Activated T-helper 17 cell treated with anti-CD3 and anti-CD28 coated beads, Interleukin-2, amount 50 U/mL, for 72 hours (primary cell): ENCODE measurements around the gene RSPH3. TPM values are rescaled to one million over a fixed set of nuclear protein-coding genes. Genes with fewer than 3 reads are reported as not detected.

Experiments used
- ATAC-seq: fragments of 150-1000 bp; cut with Tn5 transposase; replicated peaks from 2 replicates; pipeline ENCODE4 v1.10.0; 2021; ENCODE audit warnings: mild to moderate bottlenecking, moderate library complexity
- H3K27ac Mint-ChIP-seq: one replicate; pipeline ENCODE4 v1.8.0; 2022; ENCODE audit warnings: mixed read lengths
- H3K27me3 Mint-ChIP-seq: one replicate; pipeline ENCODE4 v1.8.0; 2022; ENCODE audit warnings: mixed read lengths
- H3K36me3 Mint-ChIP-seq: one replicate; pipeline ENCODE4 v1.8.0; 2022; ENCODE audit warnings: low read depth, mild to moderate bottlenecking, mixed read lengths
- H3K4me1 Mint-ChIP-seq: one replicate; pipeline ENCODE4 v1.8.0; 2022; ENCODE audit warnings: mixed read lengths
- H3K4me3 Mint-ChIP-seq: one replicate; pipeline ENCODE4 v1.8.0; 2022; ENCODE audit warnings: mild to moderate bottlenecking, mixed read lengths
- H3K9me3 Mint-ChIP-seq: one replicate; pipeline ENCODE4 v1.8.0; 2022; ENCODE audit warnings: mixed read lengths
- total RNA-seq, 2 donors: library from RNA; stranded (reverse); gene quantifications; one replicate each; pipeline ENCODE4 v1.2.3, GENCODE V29; 2022

The RSPH3 gene
- total RNA-seq, 2 donors from 2014 or later: 2.4 to 15.9 TPM

DNA sequence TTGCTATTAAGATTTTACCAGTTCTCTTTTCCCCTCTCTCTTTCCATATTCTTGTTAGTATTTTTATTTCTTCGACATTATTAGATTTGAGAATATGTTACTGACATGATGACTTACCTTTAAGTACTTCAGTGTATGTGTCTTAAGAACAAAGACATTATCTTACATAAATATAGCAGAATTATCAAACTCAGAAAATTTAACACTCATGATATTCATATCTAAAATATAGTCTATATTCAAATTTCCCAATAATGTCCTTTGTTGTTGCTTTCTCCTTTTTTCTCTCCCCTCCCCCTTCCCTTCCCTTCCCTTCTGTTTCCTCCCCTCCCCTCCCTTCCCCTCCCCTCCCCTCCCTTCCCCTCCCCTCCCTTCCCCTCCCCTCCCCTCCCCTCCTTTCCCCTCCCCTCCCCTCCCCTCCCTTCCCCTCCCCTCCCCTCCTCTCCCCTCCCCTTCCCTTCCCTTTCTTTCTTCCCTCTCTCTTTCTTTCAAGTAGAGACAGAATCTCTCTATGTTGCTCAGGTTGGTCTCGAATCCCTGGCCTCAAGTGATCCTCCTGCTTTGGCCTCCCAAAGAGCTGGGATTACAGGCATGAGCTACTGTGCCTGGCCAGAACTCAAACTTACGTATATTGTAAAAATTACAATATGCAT lies 56.5 kb downstream of the RSPH3 start:
- ATAC-seq: no peak
- Mint-ChIP-seq H3K36me3 (no peaks in the 10 kb centered on the region), H3K9me3 (no peaks in the 10 kb centered on the region), H3K27me3 (peaks cover 7% of the 10 kb centered on the region), H3K4me3 (no peak overlapping the region), H3K4me1 (peaks cover 5% of the 10 kb centered on the region), H3K27ac (no peak overlapping the region)

DNA sequence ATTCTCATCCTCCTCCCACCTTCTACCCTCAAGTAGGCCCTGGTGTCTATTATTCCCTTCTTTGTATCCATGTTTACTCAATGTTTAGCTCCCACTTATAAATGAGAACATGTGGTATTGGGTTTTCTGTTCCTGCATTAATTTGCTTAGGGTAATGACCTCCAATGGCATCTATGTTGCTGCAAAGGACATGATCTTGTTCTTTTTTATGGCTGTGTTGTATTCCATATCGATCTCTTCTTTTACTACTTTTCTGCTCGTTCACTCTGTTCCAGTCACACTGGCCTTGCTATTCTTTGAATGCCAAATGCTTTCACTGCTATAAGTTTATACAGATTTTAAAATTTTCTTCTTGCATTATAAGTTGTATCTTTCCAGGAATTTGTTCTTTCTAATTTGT lies 57.7 kb downstream of the RSPH3 start:
- no peaks in the 10 kb centered on the region for H3K9me3 Mint-ChIP-seq
- H3K27me3 Mint-ChIP-seq: peaks cover 7% of the 10 kb centered on the region
- H3K4me3 Mint-ChIP-seq: no peak overlapping the region
- no peak for ATAC-seq
- H3K27ac Mint-ChIP-seq: no peak overlapping the region
- no peaks in the 10 kb centered on the region for H3K36me3 Mint-ChIP-seq
- H3K4me1 Mint-ChIP-seq: peaks cover 5% of the 10 kb centered on the region

DNA sequence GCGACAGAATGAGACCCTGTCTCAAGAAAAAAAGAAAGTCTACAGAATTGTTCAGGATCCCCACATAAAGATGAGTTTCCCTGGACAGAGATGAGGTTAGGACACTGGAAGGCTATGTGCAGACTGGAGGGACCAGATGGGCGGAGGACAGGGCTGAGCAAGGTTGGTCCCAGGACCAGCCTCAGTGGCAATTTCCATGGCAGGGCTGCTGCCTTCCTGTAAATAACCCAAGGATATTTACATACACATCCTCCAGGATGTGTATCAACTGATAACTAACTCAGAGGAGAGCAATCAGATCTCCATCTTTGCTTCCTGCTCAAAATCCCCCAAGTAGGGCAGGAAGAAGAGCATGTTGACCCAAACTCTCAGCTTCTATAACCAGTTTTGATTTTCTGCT lies 58.8 kb downstream of the RSPH3 start:
- H3K27ac Mint-ChIP-seq: no peak overlapping the region
- peaks cover 5% of the 10 kb centered on the region for H3K4me1 Mint-ChIP-seq
- H3K4me3 Mint-ChIP-seq: no peak overlapping the region
- H3K9me3 Mint-ChIP-seq: no peaks in the 10 kb centered on the region
- H3K27me3 Mint-ChIP-seq: peaks cover 4% of the 10 kb centered on the region
- ATAC-seq: no peak
- H3K36me3 Mint-ChIP-seq: no peaks in the 10 kb centered on the region

DNA sequence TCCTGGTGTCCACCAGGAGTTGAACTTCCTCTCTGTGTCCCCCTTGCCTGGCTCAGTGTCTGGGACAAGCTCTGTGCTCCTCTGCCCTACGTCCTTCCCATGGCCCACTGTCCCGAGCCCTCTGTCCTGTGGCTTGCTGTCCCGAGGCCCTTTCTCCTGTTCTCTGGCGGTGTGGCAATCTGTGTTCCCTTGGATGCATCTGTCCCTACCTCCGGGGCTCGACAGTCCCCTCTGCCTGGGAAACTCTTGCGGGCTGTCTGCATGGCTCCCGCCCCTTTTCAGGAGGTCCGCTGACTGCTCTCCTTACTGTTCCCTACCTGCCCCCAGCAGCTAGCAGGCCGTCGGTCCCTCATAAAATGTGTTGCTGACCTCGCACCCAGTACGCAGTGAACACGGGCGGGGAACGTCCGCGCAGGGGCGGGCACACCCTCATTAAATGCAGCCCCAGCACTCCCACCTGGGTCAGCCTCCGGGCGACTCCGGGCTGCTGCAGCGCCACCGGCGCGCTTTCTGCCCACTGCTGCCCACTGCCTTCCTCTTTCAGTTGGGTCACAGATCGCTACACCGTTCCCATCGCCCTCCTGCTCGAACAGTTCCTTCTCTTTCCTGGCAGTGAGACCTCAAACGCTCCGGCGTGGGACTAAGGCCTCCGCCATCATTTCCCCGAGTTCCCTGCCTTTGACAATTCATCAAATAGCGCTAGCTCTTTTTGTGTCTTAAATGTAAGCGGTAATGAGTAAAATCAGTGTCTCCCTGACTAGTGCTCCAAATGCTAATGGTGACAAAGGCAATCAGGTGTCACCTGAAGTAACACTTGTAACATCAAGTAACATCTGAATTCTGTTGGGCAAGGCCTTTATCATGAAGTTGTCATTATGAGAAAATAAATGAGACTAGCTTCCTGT lies 60.5 kb downstream of the RSPH3 start:
- peak; percentile 37 for ATAC-seq
- Mint-ChIP-seq H3K27me3 (peaks cover 4% of the 10 kb centered on the region), H3K36me3 (no peaks in the 10 kb centered on the region), H3K27ac (peak overlapping the region; percentile 9), H3K4me1 (peaks cover 5% of the 10 kb centered on the region), H3K4me3 (peak overlapping the region; percentile 74), H3K9me3 (no peaks in the 10 kb centered on the region)

DNA sequence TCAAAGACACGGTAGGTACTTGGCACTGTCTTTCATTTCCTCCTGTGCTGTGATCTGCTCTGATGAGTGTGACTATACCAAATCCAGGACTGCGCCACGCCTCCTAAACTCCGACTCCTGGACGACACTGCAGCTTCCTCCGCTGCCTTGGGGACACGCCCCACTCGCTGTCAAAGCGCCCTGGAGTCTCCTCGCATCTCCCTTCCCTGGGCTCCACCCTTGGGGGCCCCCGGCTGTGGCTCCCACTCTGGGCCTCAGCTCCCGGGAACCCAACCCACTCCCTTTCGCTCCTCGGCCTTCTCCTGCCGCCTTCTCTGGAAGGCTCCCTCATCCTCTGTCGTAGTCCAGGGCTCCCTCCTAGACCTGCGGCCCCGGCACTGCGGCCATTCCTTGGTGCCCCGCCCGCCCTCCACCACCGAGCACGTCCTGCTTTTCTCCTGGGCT lies 61.2 kb downstream of the RSPH3 start:
- Mint-ChIP-seq H3K4me1 (peaks cover 5% of the 10 kb centered on the region), H3K36me3 (no peaks in the 10 kb centered on the region), H3K4me3 (peak overlapping the region; percentile 74), H3K27ac (peak overlapping the region; percentile 9), H3K27me3 (peaks cover 4% of the 10 kb centered on the region), H3K9me3 (no peaks in the 10 kb centered on the region)
- ATAC-seq: peak; percentile 93

DNA sequence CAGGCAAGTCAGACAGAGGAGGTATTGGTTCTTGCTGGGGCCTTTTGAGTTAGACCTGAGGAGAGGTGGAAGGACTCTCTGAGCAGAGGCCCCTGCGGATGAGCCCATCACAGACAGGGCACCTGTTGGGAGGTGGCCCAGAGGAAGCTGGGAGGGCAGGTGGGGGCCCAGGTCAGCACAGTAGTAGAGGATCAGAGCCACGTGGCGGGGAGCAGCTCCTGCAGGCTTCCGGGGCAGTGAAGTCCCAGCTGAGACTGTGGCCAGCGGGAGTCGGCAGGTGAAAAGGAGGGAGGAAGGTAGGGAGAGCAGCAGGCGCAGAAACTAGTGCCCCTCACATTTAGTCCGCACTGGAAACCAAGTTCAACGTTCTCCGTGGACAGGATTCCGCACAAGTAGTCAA lies 61.8 kb downstream of the RSPH3 start:
- no peak overlapping the region for H3K27ac Mint-ChIP-seq
- H3K27me3 Mint-ChIP-seq: peaks cover 4% of the 10 kb centered on the region
- peaks cover 5% of the 10 kb centered on the region for H3K4me1 Mint-ChIP-seq
- no peak for ATAC-seq
- H3K9me3 Mint-ChIP-seq: no peaks in the 10 kb centered on the region
- no peaks in the 10 kb centered on the region for H3K36me3 Mint-ChIP-seq
- H3K4me3 Mint-ChIP-seq: peak overlapping the region; percentile 74

DNA sequence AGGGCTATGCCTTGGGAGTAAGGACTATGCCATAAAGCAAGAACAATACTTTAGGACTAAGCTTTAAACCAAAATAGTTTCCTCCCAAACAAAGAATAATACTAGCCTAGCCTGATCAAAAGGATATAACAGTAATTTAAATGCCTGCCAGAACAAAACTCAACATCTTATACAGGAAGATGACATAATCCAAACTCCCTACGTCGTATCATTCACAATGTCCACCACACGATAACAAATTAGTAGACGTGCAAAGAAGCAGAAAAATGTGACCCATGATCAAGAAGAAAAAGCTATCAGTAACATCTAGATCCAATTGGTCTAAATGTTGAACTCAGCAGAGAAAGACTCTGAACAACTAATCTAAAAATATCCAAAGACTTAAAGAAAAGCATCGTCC lies 65.8 kb downstream of the RSPH3 start:
- ATAC-seq: no peak
- Mint-ChIP-seq H3K4me3 (no peak overlapping the region), H3K9me3 (no peaks in the 10 kb centered on the region), H3K4me1 (no peaks in the 10 kb centered on the region), H3K27ac (no peak overlapping the region), H3K27me3 (no peaks in the 10 kb centered on the region), H3K36me3 (no peaks in the 10 kb centered on the region)

DNA sequence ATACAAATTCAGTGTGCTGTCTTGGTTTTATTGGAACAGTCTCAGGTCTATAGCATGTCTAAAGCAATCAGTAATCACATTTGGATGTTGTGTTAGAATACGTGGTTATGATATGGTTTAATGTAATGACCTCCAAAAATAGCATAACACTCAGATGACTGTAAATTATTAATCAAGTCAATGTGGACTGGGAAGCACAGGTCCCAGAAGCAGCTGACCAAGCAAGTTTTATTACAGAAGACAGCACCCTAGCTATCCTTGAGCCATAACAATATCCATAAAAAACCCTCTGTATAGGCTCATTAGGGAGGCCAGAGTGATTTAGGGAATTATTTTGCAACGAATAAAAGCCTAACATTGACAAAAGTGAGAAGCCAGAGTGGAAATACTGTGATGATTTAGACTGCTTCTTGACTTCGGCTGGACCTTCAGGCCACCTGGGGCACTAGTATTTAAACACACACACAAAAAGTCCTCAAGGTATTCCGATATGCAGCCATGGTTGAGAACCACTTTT lies 66.9 kb downstream of the RSPH3 start:
- ATAC-seq: no peak
- H3K27ac Mint-ChIP-seq: no peak overlapping the region
- H3K9me3 Mint-ChIP-seq: no peaks in the 10 kb centered on the region
- H3K4me1 Mint-ChIP-seq: no peaks in the 10 kb centered on the region
- no peaks in the 10 kb centered on the region for H3K36me3 Mint-ChIP-seq
- no peaks in the 10 kb centered on the region for H3K27me3 Mint-ChIP-seq
- H3K4me3 Mint-ChIP-seq: no peak overlapping the region

DNA sequence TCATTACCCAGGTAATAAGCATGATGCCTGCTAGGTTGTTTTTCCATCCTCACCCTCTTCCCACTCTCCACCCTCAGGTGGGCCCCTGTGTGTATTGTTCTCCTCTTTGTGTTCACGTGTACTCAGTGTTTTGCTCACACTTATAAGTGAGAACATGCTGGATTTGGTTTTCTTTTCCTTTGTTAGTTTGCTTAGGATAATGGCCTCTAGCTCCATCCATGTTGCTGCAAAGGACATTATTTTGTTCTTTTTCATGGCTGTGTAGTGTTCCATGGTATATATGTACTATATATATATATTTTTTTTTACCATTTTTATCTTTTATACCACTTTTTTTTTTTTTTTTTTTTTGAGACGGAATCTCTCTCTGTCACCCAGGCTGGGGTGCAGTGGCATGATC lies 71.9 kb downstream of the RSPH3 start:
- no peaks in the 10 kb centered on the region for H3K27me3 Mint-ChIP-seq
- H3K36me3 Mint-ChIP-seq: no peaks in the 10 kb centered on the region
- no peaks in the 10 kb centered on the region for H3K4me1 Mint-ChIP-seq
- no peak overlapping the region for H3K27ac Mint-ChIP-seq
- H3K9me3 Mint-ChIP-seq: no peaks in the 10 kb centered on the region
- ATAC-seq: no peak
- no peak overlapping the region for H3K4me3 Mint-ChIP-seq

DNA sequence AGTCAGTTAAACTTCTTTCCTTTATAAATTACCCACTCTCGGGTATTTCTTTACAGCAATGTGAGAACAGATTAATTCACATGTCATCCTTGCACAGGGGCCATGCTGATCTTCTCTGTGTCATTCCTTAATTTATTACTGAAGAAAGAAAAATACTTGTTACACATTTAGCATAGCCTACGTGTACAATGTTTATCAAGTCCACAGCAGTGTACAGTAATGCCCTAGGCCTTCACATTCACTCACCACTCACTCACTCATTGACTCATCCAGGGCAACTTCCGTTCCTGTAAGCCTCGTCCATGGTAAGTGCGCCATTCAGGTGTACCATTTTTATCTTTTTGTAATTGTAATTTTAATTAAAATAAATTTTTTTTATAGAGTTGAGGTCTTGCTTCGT lies 73.6 kb downstream of the RSPH3 start:
- Mint-ChIP-seq H3K36me3 (no peaks in the 10 kb centered on the region), H3K27me3 (no peaks in the 10 kb centered on the region), H3K9me3 (no peaks in the 10 kb centered on the region), H3K27ac (no peak overlapping the region), H3K4me3 (no peak overlapping the region), H3K4me1 (no peaks in the 10 kb centered on the region)
- no peak for ATAC-seq

DNA sequence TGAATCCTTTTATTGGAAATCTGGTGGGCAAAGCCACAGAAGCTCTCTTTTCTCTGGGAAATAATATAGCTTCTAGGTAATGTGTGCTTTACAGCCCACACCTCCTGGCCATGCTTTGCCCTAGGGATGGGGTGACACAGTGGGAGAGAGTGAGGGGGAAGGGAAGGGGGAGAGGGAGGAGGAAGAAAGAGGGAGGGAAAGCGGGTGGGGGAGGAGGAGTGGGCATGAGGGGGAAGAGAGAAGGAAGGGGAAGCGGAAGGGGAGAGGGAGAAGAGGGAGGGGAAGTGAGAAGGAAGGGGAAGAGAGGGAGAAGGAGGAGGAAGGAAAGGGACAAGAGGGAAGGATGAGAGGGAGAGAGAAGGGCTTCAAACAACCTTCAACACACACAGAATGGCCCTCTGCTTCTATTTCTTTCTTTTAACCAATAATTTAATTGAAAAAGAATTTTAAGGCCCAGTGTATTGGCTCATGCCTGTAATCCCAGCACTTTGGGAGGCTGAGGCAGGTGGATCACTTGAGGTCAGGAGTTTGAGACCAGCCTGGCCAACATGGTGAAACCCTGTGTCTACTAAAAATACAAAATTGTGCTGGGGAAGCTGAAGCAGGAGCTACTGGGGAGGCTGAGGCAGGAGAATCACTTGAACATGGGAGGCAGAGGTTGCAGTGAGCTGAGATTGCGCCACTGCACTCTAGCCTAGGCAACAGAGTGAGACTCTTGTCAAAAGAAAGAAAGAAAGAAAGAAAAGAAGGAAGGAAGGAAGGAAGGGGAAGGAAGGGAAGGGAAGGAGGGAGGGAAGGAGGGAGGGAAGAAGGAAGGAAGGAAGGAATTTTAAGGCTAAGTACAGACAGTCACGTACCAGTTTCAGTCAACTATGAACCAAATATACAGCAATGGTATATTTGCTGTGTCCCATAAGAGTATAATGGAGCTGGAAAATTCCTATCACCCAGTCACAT lies 75.2 kb downstream of the RSPH3 start:
- no peak for ATAC-seq
- Mint-ChIP-seq H3K27ac (no peak overlapping the region), H3K27me3 (no peaks in the 10 kb centered on the region), H3K9me3 (no peaks in the 10 kb centered on the region), H3K4me3 (no peak overlapping the region), H3K36me3 (no peaks in the 10 kb centered on the region), H3K4me1 (no peaks in the 10 kb centered on the region)

DNA sequence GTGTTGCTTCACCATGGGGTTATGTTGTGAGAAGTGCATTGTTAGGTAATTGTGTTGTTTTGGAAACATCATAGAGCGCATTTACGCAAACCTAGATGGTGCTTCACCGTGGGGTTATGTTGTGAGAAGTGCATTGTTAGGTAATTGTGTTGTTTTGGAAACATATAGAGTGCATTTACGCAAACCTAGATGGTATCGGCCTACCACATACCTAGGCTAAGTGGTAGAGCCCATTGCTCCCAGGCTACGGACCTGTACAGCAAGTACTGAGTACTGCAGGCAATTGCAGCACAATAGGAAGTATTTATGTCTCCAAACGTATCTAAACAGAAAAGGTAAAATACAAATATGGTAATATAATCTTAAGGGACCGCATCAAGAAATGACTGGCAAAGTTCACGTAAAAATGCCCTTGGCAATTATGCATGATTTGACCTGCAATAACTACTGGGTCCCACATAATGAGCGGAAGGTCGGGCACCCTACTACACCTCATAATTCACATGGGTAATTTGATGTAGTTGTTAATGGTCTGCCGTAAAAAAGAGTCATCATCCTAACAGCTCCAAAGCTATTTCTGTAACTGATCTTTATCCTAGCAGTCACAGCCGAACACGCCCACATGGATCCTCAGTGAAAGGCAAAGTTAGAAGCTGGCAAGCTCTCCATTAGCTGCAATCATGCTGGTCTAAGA lies 76.0 kb downstream of the RSPH3 start:
- no peak for ATAC-seq
- Mint-ChIP-seq H3K4me1 (no peaks in the 10 kb centered on the region), H3K36me3 (no peaks in the 10 kb centered on the region), H3K9me3 (no peaks in the 10 kb centered on the region), H3K4me3 (no peak overlapping the region), H3K27ac (no peak overlapping the region), H3K27me3 (no peaks in the 10 kb centered on the region)
